ENCODE results near the gene QTRT2.

The QTRT2 gene

GRCh38 chr3:114122027-114122709 lies 65.6 kb downstream of the QTRT2 start:
- no peak for DNase-seq (ENCODE audit: low spot score)

GRCh38 chr3:114126461-114126860 lies 69.9 kb downstream of the QTRT2 start:
- DNase-seq (ENCODE audit: low spot score): no peak

- DNase-seq (ENCODE audit: low spot score): no peak
Measured at GRCh38 chr3:114127517-114127916, 71.0 kb downstream of the QTRT2 start.

- DNase-seq (ENCODE audit: low spot score): no peak
Measured at GRCh38 chr3:114128231-114128630, 71.7 kb downstream of the QTRT2 start.

GRCh38 chr3:114128826-114129225 lies 72.3 kb downstream of the QTRT2 start:
- no peak for DNase-seq (ENCODE audit: low spot score)

GRCh38 chr3:114132500-114132899 lies 76.0 kb downstream of the QTRT2 start:
- no peak for DNase-seq (ENCODE audit: low spot score)

- DNase-seq (ENCODE audit: low spot score): no peak
Measured at GRCh38 chr3:114133947-114134346, 77.4 kb downstream of the QTRT2 start.

Measured in globus pallidus (tissue), 1 donor.